GM12891 (cell line): ENCODE data around the gene TAOK1.
A peak's percentile ranks its signal among the peaks of the same experiment; 100 is the strongest.

Source experiments
- DNase-seq: peaks from one replicate; pipeline ENCODE4 v3.0.0; 2011; ENCODE audit warnings: low spot score; ENCODE audit not compliant: insufficient read length
- FAIRE-seq: peaks from 2 replicates; lab custom pipeline; 2011; peaks lifted over from hg19 to GRCh38; lab: Jason Lieb, UNC
- PAX5 ChIP-seq: IDR thresholded peaks from 2 replicates; pipeline ENCODE4 v1.6.1; 2011; ENCODE audit warnings: low read length, moderate library complexity, mild to moderate bottlenecking; ENCODE audit not compliant: insufficient read depth, severe bottlenecking
- POLR2A ChIP-seq: IDR thresholded peaks from 2 replicates; pipeline ENCODE4 v1.6.1; 2011; ENCODE audit warnings: low read depth, low read length, control low read depth
- POLR2AphosphoS5 ChIP-seq: IDR thresholded peaks from 2 replicates; pipeline ENCODE4 v1.6.1; 2011; ENCODE audit warnings: low read depth, low read length, control low read depth
- POU2F2 ChIP-seq: IDR thresholded peaks from 2 replicates; pipeline ENCODE4 v1.6.1; 2011; ENCODE audit warnings: low read depth, mild to moderate bottlenecking, control low read depth, low read length, moderate library complexity
- SPI1 ChIP-seq: IDR thresholded peaks from 2 replicates; pipeline ENCODE4 v1.6.1; 2011; ENCODE audit warnings: low read depth, low read length, control low read depth
- TAF1 ChIP-seq: IDR thresholded peaks from 2 replicates; pipeline ENCODE4 v1.6.1; 2011; ENCODE audit warnings: low read depth, low read length, control low read depth

TAOK1 gene

DNA sequence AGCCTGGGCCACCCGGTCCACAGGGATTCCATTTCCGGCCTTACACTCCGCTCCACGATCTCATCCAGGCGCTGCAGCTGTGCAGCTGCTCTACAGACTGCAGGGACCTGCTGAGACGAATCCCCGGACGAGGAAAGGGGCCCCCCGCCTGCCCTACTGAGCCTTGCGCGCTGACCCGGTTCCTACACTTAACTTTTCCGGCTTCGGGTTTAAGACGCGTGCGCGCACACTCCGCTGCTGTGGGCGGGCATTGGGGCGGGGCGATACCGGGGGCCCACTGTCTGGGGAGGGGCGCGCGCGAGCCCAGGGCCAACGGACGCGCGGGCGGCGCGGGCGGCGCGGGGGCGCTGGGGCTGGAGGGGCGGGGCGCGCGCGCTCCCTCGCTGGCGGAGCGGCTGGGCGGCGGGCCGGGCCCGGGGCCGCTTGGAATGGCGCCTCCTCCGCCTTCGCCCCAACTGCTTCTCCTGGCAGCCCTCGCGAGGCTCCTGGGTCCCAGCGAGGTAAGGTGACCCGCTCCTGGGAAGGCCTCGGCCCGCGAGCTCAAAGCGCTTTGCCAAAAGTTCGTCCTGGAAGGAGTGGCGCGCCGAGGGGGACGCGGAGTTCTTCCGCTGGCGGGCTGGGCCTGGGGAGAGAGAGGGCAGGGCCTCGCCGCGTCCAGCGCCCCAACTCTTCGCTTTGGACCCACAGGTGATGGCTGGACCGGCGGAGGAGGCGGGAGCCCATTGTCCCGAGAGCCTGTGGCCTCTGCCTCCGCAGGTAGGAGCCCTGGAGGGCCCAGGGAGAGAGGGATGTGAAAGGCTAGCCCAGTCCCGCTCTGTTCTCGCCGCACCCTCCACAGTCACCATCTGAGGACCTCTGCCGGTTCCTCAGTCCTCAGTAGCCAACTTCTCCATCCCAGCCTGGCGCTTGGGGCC, 178.4 kb downstream of the TAOK1 start, which contains the start of gene TP53I13:
TSS of gene TP53I13 (plus strand) at position 371 of the 914 bp plus-strand sequence. CDS start at position 429, 58 bp downstream.
- peak; percentile 3; the same call in 1 of the 2 replicates for TF ChIP-seq TAF1
- TF ChIP-seq SPI1: no peak
- 0 out of 2 replicates have a peak, but pooled peaks have one; percentile 31 for TF ChIP-seq POLR2AphosphoS5
- TF ChIP-seq POLR2A: no peak
- no peak for TF ChIP-seq PAX5
- DNase-seq: peak; percentile 84
- FAIRE-seq: peak; percentile 92

DNA sequence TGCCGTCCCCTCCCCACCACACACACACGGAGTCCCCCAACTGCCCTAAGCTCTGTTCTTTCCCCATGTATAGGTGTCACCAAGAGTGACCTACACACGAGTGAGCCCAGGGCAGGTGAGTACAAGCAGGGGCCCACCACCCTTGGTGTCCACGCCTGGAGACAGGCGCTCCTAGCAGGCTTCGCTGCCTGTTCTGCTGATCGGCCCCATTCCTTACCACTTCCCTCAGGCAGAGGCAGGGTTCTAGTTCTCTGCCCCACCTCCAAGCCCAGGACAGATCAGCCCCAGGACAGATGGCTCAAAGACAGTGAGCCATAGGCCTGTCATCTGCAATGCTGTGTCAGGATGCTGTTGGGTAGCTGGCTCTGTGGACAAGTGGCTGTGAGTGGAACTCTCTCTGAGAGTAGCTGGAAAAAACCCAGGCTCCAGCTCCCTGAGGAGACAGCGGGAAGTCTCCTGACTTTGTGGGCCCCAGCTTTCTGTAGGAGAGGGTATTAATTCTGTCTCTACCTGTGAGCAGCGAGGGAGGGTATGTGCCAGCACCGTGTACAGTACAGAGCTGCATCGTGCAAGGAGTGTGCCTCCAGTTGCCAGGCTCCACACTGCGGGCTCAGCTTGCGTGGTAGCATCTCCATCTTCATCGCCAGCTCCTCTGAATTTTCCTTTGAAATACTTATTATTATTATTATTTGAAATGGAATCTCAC, 179.2 kb downstream of the TAOK1 start:
- DNase-seq: no peak
- TF ChIP-seq PAX5: no peak
- peak; percentile 20 for FAIRE-seq

DNA sequence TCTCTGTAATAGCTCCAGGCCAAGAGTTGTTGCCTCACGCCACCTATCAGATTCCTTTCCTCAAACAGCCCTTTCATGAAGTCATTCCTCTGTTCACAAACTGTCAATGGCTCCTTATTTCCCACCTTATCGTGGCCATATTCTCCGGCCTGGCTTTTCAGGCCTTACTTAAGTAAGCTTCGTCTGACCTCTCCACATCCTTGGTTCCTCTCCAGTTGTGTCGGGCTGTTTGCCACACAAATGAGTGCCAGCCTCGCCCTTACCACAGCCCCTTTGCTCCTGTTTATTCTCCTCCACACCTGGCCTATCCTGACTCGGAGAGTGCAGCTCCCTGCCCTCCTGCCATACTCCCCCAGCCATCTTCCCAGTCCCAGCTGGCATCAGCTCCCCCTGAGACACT, 180.4 kb downstream of the TAOK1 start:
- TF ChIP-seq POU2F2 (no peak), SPI1 (no peak), POLR2AphosphoS5 (no peak), TAF1 (no peak), PAX5 (no peak), POLR2A (no peak)
- DNase-seq (no peak), FAIRE-seq (no peak)

DNA sequence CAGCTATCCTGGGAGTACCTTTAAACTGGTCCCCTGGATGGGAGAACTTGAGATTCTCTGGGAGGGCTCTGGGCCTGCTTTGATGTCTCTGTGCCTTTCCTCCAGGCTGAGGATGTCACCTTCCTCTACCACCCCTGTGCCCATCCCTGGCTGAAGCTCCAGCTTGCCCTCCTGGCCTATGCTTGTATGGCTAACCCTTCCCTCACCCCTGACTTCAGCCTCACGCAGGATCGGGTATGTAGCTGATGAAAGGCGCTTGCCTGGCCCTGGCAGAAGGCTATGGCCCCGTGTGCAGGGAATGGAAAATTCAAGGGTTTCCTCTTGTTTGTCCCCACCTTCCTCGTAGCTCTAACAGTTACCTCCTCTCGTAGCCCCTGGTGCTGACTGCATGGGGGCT, 181.3 kb downstream of the TAOK1 start:
- DNase-seq: no peak
- no peak for FAIRE-seq
- TF ChIP-seq POLR2A (no peak), TAF1 (no peak), PAX5 (no peak), POLR2AphosphoS5 (no peak), SPI1 (no peak), POU2F2 (no peak)

DNA sequence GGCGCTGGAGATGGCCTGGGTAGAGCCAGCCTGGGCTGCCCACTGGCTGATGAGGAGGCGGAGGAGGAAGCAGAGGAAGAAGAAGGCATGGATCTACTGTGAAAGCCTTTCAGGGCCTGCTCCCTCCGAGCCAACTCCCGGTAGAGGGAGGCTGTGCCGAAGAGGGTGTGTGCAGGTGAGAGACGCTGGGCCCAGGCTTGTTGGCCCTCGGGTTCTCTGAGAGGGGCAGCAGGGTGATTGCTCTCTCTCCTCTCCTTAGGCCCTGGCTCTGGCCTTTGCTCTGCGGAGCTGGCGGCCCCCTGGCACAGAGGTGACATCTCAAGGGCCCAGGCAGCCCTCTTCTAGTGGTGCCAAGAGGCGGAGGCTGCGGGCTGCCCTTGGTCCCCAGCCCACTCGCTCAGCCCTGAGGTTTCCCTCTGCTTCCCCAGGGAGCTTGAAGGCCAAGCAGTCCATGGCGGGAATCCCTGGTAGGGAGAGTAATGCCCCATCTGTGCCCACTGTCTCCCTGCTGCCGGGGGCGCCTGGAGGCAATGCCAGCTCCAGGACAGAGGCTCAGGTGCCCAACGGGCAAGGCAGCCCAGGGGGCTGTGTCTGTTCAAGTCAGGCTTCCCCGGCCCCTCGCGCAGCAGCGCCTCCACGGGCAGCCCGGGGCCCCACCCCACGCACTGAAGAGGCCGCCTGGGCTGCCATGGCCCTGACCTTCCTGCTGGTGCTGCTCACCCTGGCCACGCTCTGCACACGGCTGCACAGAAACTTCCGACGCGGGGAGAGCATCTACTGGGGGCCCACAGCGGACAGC, 181.9 kb downstream of the TAOK1 start:
- TF ChIP-seq POLR2AphosphoS5 (no peak), PAX5 (no peak), SPI1 (no peak), POU2F2 (no peak), TAF1 (no peak), POLR2A (no peak)
- DNase-seq (no peak), FAIRE-seq (no peak)

DNA sequence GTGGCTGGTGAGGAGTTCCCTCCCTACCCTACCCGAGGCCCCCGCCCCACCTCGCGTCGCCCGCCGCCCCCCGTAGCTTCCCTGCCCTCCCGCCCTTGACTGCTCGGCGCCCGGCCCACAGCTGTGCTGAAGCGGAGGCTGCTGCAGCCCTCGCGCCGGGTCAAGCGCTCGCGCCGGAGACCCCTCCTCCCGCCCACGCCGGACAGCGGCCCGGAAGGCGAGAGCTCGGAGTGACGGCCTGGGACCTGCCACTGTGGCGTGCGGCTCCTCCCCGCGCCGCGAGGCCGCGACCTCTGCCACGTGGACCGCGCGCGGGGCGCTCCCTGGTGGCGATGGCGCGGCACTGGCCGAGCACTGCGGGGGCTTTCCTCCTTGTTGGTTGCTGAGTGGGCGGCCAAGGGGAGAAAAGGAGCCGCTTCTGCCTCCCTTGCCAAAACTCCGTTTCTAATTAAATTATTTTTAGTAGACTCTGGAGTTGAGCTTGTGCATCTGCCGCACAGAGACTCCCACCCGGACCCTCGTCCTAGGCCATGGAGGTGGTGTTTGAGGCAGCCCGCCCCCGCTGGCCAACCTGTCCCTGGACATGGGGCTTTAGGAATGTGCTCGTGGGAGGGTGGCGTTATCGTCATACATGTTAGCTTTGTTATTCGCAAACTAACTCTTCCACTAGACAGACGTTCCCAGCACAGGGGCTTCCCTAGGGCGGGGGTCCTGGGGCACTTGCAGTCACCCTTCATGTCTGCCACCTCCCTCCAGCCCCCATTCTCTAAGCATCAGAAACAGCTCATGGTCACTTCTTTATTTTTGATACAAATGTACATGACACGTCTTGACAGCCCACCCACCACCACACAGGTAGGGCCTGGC, 182.8 kb downstream of the TAOK1 start:
- peak; percentile 88 for FAIRE-seq
- peak; percentile 78 for DNase-seq
- TF ChIP-seq SPI1: no peak
- no peak for TF ChIP-seq POLR2A
- TF ChIP-seq POLR2AphosphoS5: no peak
- 0 out of 2 replicates have a peak, but pooled peaks have one; percentile 15 for TF ChIP-seq POU2F2
- TF ChIP-seq PAX5: no peak
- TF ChIP-seq TAF1: no peak

DNA sequence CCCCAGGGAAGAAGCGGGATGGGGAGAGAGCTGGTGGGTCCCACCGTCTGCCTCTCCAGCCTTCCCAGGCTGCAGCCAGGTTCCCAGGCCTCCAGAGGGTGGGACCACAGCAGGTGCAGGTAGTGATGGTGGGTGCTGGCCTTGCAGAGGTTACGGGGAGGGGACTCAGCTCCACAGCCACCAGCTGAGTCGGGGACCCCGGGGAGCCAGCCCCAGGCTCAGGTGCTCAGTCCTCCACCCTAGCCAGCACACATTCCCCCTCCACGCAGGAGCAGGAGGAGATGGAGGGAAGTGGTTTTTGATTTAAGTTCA, 183.4 kb downstream of the TAOK1 start:
- DNase-seq: no peak
- no peak for FAIRE-seq
- no peak for TF ChIP-seq PAX5
- TF ChIP-seq TAF1: no peak
- no peak for TF ChIP-seq POLR2A
- no peak for TF ChIP-seq POU2F2
- no peak for TF ChIP-seq SPI1

DNA sequence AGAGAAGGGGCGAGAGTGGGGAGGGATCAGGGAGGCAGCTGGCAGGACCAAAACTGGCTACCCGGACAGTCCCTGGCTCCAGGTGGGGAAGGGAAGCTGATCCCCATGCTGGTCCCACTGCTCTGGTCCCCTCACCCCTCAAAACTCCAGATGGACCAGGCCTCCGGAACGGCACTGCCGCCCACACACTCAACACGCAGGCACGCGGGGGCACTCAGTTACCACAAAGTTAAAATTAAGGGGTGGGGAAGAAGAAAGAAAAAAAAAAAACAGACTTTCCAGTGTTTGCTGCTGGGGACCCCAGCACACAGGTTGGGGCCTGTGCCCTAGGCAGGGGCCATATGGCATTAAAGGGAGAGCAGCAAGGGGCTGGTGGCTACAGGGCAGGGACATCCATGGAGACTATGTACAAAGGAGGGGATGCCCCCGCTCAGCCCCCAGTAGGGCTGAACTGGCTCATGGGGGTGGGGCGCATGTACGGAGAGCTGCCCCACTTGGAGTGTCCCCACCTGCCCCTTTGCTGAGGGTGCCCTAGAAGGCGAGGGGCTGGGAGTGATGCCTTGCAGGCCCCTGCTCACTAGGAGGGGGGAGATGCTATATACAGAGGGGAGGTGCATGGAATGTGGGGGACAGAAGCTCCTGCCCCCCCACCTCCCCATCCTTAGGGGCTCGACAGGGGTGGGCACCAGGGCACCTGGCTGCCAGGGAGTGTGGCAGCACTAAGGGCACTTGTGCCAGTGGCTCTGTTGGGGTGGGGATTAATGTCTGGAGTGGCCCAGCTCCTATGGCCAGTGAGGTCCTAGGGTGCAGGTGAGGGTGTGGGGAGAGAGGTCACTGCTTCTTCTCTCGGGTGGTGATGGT, 183.9 kb downstream of the TAOK1 start:
- FAIRE-seq: no peak

More for the DNA sequence above, 183.9 kb downstream of the TAOK1 start:
- TF ChIP-seq POLR2A (no peak), POLR2AphosphoS5 (no peak), SPI1 (no peak), PAX5 (no peak), TAF1 (no peak), POU2F2 (no peak)
- DNase-seq: no peak
